NCI-H187 treated with DMSO at 0.1 percent for 48 hours (cell line): ENCODE measurements around the gene LDLRAD3.

Source experiments
- DNase-seq: peaks from one replicate; lab custom pipeline; 2025; lab: John Stamatoyannopoulos, UW

LDLRAD3 gene

DNA sequence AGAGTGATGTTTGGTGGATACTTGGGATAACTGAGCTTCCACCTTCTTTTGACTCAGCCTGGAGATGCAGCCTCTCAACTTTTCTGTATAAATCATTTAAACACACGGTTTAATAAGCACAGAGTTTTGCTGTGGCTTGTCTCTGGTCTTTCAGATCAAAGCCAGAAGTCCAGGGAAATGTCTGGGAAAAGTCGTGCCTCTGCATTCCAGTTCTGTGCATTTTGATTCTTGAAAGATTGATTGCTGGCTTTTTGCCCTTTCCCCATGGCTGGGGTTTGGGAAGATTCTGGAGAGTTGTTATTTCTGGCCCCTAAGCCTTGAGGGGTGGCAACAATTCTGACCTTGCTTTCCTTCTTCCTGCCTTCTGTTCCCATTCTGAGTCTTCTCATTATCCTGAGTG, 191.2 kb downstream of the LDLRAD3 start:
- no peak for DNase-seq

DNA sequence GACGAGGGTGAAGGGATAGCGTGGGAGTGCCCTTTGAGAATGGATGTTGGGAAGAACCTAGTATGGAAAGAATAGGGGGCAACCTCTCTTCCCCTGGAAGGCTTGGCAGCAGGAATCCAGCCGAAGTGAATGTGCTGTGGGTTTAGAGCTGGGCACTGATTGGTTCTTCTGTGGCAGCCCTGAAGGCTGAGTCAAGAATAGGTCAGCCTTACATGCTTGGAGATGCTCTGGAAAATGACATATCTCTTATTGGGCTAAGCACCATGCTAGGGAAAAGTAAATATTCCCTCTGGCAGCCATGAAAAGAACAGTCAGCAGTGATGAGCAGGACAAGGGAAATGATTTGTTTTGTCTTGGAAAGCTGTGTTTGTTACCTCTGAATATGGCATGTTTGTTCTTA, 195.9 kb downstream of the LDLRAD3 start:
- no peak for DNase-seq

DNA sequence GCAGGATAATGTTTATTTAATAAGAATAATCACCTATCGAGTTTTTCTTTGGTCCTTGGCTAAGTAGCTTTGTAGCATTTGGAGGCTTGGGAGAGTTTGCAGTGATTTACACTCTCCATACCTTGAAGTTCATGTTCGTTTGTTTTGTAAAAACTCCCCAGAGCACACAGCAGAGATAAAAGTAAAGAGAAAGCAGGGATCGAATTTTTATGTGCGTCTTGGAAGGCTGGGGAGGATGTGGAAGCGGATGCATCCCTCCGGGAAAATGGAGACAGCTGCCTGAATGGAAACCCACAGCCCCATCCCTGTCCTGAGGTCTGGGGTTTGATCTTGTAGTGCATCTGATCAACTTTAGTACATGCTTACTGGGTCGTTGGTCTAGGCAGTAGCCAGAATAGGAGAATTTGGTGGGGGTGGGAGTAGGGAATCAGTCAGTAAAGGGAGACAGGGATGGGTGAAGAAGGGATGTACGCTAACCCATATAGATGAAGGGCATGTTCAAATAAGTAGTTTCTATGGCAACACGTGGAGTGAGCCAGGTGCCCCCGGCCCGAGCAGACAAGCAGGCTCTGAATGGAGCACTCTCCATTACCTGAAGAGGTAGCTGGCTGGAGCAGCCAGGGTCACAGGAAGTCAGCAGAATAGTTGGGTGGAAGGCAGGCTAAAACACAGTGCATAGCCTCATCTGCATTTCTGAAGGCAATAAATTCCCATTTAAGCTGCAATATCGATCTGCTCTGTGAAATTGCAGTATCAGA, 197.5 kb downstream of the LDLRAD3 start:
- DNase-seq = no peak

DNA sequence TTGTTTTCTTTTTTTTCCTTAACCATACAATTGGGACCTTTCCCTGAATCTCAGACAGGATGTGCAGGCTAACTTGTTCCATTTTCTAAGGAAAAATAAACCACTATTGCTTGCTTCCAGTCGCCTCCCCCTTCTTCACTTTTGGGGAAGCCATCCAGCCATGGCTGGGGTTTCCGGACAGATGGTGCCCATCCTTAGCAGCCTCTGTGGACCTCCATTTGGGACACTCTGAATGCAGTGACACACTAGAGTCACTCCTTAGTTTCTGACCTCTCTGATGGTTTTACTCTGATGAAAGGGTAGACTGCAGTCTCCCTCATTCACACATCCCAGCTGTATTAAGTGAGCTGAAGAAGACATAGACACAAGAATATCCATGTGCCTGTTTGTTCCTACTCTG, 198.1 kb downstream of the LDLRAD3 start:
- DNase-seq = no peak

DNA sequence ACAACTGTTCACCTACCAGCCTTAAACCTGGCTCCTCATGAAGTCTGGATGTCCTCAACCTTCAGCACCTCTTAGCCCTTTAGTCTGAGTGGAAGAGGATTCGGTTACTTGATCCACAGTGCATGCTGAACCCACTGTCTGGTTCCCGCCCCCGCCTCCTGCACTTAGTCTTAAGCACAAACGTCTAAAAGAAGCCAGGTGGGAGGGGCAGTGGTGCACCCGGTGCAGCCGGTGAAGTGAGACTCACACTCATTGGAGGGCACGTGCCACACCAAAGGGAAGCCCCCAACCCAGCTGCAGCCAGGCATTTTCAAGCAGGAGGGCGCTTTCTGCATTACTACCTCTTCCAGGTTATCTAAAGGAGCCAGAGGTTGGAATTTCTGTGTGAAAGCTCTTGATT, 198.6 kb downstream of the LDLRAD3 start:
- DNase-seq = peak; percentile 81

DNA sequence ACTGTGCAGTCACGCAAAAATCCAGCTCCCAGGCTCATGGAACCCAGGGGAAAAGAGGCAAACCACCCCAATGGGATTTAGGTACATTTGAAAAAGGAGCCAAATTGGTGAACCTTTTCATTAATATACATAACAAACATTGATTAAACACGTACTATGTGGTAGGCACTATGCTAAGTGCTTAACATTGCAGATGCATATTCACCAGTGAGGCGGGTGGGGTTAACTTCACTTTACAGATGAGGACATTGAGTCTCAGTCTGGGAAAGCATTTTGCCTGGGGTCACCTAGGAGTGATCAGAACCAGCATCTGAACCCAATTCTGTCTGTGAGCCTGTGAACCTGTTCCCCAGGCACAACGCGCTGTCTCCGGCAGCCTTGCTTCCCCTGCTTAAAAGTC, 199.0 kb downstream of the LDLRAD3 start:
- no peak for DNase-seq

DNA sequence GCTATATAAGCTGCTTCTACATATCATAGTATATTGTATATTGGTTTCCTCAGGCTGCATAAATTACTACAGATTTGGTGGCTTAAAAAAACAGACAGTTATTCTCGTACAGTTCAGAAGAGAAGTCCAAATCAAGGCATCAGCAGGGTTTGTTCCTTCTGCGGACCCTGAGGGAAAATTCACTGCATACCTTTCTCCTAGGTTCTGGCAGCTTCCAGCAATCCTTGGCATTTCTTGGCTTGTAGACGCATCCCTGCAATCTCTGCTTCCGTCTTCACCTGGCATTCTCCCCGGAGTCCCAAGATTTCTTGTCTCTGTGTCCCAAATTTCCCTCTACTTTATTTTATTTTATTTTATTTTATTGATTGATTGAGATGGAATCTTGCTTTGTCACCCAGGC, 202.6 kb downstream of the LDLRAD3 start:
- DNase-seq = no peak

DNA sequence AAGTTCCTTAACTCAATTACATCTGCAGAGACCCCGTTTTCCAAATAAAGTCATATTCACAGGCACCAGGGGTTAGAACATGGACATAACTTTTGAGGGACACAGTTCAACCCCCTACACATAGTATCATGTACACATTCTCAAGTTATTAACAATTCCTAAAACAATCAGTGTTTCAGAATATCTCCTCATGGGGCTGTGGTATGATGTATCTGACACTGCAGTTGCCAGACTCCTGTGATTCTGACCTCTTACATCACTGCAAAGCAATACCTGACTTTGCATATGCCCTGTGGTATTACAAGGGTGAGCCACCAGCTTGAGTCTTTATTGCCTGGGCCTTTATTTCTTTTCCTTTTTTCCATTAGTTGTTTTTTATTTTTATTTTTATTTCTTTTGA, 203.6 kb downstream of the LDLRAD3 start:
- DNase-seq = no peak

DNA sequence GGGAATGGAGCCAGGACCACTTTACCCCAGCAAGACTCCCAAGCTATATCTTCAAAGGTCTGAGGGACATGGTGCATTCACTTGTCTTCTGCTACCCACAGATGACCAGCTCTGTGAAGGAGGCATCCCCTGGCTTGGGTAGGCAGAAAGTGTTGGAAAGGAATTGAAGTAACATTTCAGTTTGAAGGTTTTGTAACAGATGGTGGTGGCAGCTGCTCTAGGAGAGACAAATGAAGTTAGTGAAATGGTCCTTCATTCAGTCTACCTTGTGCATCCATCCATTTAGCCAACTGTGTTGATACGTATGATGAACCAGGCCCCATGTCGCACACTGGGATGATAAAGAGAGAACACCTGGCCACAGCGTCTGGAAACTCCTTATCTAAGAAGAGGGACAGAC, 204.8 kb downstream of the LDLRAD3 start:
- no peak for DNase-seq

DNA sequence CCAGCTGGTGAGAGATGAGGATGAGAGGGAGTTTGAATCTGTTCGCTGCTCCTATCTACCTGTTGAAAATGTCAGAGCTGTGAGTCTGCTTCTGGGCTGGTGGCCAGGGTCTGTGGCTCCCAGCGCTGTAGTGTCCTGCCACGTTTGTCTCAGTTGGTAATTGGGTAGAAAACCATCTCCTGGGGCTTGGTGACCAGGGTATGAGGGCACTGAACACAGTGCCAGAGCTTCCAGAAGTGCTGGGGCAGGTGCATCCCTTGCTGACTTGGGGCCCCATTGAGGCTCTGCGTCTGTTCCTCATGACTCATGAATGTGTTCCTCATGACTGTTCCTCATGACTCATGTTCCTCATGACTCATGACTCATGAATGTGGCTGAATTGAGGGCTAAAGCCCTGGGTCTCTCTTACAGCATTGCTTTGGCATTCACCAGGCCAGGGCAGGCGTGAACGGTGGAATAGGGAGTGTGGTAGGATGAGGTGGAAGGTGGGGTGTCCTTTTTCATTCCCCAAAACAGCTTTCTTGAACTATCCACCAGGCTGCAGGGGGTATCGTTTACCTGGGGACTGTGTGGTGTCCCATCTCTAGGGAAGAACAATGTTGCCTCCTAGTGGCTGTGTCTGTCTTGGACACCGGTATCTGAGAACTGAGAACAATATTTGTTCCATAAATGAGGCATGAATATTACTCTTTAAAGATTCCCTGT, 205.8 kb downstream of the LDLRAD3 start:
- DNase-seq = no peak

DNA sequence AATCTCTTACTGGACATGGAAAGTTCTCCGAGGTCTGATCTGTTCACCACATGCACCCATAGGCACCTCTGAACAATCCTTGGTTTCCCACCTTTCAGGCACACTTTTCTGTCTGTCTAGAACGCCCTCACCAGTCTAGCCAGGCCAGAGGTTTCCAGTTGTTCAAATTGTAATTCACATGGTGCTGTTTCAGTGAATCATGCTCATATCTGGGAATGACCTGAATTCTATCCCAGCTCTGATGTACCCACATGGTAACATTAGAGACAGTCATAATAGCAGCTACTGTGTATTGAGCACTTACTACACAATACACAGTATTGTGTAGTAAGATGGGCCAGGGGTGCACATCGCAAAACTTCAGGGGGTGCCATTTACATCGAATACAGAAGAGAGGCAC, 207.1 kb downstream of the LDLRAD3 start:
- no peak for DNase-seq

DNA sequence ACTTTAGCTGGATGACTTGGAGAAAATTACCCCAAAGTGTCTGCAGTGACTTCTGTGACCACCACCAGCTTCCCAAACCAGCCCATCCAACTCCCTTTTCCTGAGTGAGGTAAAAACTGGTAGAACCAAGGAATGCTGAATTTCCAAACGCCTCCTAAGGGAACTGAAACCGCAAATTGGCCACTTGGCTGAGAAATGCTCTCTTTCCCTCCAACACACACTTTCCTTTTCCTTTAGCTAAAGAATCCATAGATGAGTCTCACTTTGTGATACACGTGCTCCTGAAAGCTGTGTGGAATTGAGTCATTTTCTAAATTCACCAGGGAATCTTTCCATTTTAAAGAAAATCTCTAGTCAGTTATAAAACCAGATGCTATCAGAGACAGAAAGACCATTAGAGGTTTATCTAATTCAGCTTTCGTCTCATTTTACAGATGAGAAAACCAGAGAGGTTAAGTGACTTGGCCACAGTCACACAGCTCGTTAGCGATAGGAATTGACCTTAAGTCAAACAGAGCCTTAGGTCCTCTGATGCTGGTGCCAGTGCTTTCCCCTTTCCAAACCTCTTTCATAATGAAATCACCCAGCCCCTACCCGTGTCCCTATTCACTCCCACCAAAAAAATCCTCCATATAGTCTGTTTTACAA, 208.2 kb downstream of the LDLRAD3 start:
- DNase-seq = no peak

DNA sequence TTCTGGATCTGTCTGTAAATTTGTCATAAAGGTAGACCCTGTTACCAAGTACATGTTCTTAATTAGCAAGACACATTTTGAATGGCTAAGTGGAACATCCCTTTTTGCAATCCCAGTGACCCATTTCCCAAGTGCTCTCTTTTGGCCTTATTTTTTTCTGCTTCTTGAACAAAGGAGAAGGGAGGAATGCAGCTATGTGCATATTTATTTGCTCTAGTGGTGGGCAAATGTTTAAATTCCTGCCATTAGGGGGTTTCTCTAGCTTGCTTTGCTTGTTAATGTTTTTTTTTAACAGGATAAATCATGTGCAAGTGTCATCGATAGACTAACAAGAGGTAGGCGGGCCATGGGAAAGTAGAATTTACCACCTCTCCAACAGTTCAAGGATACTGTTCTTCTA, 209.7 kb downstream of the LDLRAD3 start:
- DNase-seq = no peak

DNA sequence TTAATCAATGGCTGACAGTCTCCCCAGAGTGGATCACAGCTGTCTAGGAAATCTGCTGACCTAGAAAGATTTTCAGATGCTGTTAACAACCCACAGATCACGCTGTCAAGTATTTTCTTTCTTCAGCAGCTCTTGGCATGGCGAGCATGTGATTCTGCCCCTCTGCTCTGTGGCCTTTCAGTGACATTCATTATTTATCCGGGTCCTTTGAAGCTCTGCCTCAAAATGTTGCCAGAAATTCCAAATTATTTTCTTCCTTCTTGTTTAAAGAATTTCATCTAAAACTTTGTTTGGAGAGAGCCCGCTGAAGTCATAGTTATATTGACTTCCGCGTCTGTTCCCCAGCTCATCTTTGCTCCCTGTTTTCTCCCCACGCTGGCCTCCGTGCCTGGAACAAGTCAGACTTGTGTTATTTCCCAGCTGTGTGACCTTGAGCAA, 211.3 kb downstream of the LDLRAD3 start:
- DNase-seq = no peak

DNA sequence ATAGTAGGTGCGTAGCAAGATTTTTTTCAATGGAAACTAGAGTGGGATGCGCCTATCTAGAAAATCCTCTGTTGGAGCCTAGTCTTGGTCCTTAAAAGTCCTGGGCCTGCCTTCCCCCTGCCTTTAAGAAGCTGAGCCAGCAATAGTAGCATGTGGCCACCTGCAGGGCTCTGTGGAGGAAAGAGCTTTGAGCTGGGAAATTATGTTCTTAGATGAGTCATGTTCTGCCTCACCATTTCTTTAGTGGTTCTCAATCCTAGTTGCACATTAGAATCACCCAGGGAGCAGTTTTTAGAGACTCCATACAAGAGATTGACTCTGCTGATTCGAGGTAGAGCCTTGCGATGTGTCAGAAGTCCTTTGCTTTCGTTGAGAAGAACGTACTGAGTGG, 211.9 kb downstream of the LDLRAD3 start:
- no peak for DNase-seq

DNA sequence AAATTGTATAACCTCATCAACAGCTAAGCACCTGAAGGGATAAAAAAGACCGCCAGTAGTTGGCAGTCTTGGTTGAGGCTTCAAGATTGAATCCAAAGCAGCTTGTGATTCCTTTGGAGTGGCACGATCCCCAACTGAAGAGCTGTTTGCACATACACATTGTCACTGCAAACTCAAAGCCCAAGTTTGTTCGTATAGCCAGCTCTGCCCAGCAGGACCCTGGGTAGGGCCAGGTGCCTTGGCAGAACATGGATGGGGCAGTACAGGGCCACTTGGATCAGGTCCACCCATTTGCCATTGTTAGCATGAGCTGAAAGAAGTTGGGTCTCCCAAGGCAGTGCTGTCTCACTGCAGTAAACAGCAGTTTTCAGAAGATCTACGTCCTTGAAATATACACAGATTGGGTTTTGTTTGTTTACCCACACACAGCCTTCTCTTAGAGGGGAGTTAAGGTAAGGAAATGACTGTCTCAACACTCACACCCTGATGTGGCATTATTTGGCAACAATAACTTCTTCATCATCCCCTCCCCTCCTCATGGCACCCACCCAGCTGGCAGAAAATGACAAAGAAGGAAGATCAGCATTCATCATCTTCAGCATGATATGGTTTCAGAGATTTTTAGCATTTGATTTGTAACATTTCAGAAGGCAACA, 212.4 kb downstream of the LDLRAD3 start:
- DNase-seq = no peak

DNA sequence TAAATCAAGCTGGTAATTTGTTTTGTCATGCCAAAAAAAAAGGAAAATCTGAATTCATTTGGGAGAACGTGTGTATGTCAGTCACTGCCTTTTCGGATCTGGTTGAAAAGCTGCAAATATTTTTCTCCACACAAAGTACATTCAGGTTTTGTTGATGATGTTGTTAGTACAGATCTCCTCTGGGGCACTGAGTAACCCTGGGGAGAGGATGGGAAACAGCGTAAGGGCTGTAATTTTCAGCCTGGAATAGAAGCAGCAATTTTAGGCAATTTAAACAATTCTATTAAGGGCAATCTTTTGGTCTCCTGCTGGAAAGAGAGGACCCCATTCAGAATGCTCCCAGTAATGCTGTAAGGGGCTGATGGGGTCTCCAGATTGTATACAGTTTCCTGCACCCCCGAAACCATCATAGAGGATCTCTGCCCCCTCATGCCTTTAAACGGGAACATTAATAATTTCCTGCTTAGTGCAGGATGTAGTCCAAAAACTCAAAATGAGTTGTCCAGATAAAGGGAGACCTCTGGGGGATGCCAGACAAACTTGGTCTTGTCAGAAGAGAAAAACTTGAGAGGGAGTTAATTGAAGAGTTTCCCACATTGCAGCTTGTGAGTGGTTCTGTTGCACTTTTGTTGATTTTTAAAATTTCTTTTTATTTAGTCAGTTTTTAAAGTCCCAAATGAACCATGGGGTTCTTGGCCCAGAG, 213.1 kb downstream of the LDLRAD3 start:
- no peak for DNase-seq

DNA sequence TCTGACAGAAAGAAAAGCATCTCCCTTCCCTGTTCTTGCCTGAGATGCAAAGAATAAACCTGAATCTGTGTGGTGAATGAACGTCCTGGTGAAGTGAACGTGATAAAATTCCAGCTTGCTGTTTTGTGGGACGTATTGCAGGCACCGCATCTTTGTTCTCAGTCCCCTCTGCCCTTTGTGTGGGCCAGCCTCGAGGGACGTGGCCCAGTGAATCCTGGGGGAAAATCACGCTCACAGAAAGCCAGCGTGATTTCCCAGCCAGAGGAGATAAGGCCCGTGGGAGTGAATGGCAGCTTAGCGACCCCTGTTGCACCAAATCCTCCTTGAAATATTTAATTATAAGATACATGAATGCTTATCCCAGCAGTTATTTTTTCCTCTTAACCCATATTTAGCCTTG, 216.2 kb downstream of the LDLRAD3 start:
- DNase-seq = no peak

DNA sequence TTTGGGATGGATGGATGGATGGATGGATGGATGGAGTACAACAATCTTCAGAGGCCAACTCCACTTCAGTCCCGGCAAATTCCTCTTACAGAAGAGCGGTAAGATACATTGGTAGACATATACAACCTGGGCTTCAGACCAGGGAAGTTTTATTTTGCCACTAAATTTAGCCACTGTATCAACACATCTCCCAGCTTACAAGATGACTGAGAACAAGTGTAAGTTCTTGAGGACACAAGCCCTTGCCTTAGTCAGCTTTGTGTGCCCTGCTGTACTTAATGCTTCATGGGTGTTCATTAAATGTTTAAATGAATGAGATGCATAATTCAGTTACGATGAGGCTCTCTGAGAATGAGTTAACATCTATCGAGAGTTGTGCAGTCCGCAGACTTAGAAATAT, 217.7 kb downstream of the LDLRAD3 start:
- DNase-seq = no peak

DNA sequence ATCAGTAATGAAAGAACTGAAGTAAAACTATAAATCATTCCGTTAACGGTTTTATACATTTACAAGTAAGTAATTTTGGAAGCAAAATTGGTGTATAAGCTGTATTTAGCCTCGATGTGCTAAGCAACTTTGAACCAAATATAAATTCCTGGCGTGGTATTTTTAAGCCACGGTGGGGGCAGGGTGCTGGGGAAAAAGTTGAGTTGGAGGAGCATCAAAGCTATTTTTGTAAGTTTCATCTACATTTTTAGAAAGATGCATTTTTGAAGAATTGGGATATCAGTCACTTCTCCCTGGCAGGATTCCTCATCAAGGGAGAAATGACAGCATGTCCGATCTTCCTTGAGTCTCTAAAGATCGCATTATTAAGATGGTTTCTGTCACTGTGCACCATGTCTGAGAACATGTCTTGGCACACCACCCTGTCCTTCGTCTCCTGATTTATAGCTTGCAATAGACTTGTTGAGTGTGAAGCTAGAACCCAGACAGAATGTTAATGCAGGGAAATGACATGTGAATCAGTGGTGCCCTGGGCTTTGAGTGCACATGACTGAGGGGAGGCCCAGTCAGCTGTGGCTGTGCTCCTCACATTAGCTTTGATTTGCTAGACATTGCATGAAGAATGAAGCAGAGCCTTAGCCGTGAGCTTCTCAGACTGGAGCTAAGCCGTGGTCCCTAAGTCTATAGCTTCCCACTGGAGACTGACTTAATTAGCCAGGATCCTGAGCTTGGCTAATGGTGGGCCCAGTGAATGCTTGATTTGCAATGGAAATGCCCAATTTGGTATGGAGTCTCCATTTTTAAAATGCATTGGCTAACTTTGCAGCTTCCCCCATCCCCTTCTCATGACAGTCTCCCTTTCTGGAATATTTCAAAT, 218.4 kb downstream of the LDLRAD3 start:
- no peak for DNase-seq

DNA sequence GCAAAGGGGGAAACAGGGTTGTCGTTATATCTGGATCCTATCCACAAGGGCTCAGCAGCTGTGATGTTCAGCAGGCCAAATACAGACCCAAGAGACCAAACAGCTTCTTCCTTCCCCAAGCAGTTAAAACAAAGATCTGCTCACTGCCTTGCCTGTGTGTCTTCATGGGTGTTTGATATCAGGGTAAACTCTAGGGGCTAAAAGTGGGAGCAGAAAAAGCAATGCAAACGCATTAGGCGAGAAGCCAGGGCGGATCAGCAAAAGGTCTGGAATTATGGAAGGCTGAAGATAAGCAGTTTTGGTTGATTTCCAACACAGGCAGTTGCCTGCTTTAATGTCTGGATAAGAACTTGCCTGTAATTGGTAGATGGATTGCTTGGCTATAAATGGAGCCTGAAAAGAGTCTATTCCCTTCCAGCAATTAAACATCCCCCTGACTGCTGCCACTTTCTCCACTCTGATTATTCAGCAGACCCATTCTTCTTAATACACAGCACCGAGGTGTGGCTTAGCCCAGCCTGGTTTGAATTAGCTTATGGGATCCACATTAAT, 219.1 kb downstream of the LDLRAD3 start:
- DNase-seq = no peak
